Thoracic aorta (tissue), 2 donors: ENCODE data around the gene CLBA1. TPM values are rescaled to one million over a fixed set of nuclear protein-coding genes. Genes with fewer than 3 reads are reported as not detected.

Experiments used
- ATAC-seq: fragments of 150-250 bp; one replicate; pipeline ENCODE4 v1.8.0; 2017; ENCODE audit warnings: low read depth; ENCODE audit not compliant: insufficient number of reproducible peaks, low FRiP score
- DNase-seq: peaks from one replicate; pipeline ENCODE4 v3.0.0-alpha.2; 2020; ENCODE audit warnings: low spot score
- H3K27ac ChIP-seq, 2 donors: fragments of 200-600 bp; sonication (generic); 1 replicate in 1 of 2; 2 replicates in 1 of 2; pipeline ENCODE4 v1.5.1; 2016; ENCODE audit warnings: mild to moderate bottlenecking in 2 of 2, moderate library complexity in 2 of 2
- H3K27me3 ChIP-seq: fragments of 200-600 bp; sonication (generic); replicated peaks from 2 replicates; pipeline ENCODE4 v1.6.0; 2016; ENCODE audit warnings: mild to moderate bottlenecking; ENCODE audit not compliant: insufficient read depth
- H3K36me3 ChIP-seq: fragments of 200-600 bp; sonication (generic); one replicate; pipeline ENCODE4 v1.5.1; 2016
- H3K4me1 ChIP-seq, 2 donors: fragments of 200-600 bp; sonication (generic); 1 replicate in 1 of 2; 2 replicates in 1 of 2; pipeline versions ENCODE4 v1.5.1 to v1.6.0; 2016; ENCODE audit warnings: low read depth in 2 of 2, mild to moderate bottlenecking in 1 of 2; ENCODE audit not compliant: control insufficient read depth in 1 of 2
- H3K4me3 ChIP-seq: fragments of 200-600 bp; sonication (generic); 2 replicates; pipeline ENCODE4 v1.5.1; 2016; ENCODE audit warnings: mild to moderate bottlenecking
- H3K9me3 ChIP-seq: fragments of 200-600 bp; sonication (generic); 2 replicates; pipeline ENCODE4 v1.5.1; 2016
- CTCF ChIP-seq: fragments of 200-600 bp; sonication (generic); IDR thresholded peaks from one replicate; pipeline ENCODE4 v1.5.1; 2019; ENCODE audit warnings: antibody characterized with exemption
- total RNA-seq, 2 donors: library from RNA; depleted of rRNA; stranded (reverse); fragments of >200 nt; gene quantifications; one replicate each; pipeline versions ENCODE4 v1.1.0 to v1.2.3, GENCODE V29; 2016

CLBA1 gene
- total RNA-seq, 2 donors from 2014 or later = 3.1 to 4.6 TPM

- no peak for TF ChIP-seq CTCF
- no peaks in the 10 kb centered on the region for H3K36me3 ChIP-seq
- no peaks in the 10 kb centered on the region for H3K9me3 ChIP-seq
- no peaks in the 10 kb centered on the region for H3K27me3 ChIP-seq
- no peaks in the 10 kb centered on the region for H3K4me1 ChIP-seq
- ATAC-seq = no peak
- no peak for DNase-seq
- no peak overlapping the region for H3K4me3 ChIP-seq
- no peak overlapping the region for H3K27ac ChIP-seq
Observed at GRCh38 chr14:105039458-105040205, 54.0 kb downstream of the CLBA1 start.

- Histone ChIP-seq H3K4me1 (no peaks in the 10 kb centered on the region), H3K27ac (no peak overlapping the region), H3K27me3 (no peaks in the 10 kb centered on the region), H3K36me3 (no peaks in the 10 kb centered on the region), H3K4me3 (no peak overlapping the region), H3K9me3 (no peaks in the 10 kb centered on the region)
- no peak for DNase-seq
- no peak for TF ChIP-seq CTCF
- no peak for ATAC-seq
Observed at GRCh38 chr14:105041841-105042765, 56.5 kb downstream of the CLBA1 start.

DNA sequence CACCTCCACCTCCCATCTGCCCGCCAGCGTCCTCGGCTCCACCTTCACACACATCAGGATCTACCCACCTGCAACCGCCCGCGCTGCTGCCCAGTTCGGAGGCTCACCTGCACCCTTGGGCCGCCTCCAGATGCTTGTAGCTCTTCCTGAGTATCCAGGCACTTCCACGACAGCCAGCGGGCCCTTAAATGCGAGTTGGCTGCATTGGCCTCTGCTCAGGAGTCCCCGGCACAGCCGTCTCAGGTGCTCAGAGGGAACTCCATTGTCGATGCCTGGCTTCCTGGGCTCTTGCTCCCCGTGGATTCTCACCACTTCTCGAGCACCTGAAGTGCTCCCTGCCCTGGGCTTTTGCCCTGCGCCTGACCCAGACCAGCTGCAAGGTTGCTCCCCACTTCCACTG lies 57.2 kb downstream of the CLBA1 start:
- no peaks in the 10 kb centered on the region for H3K36me3 ChIP-seq
- ATAC-seq (no peak), DNase-seq (no peak)
- no peaks in the 10 kb centered on the region for H3K9me3 ChIP-seq
- TF ChIP-seq CTCF = no peak
- no peak overlapping the region for H3K4me3 ChIP-seq
- H3K4me1 ChIP-seq = no peaks in the 10 kb centered on the region
- no peaks in the 10 kb centered on the region for H3K27me3 ChIP-seq
- no peak overlapping the region for H3K27ac ChIP-seq

DNA sequence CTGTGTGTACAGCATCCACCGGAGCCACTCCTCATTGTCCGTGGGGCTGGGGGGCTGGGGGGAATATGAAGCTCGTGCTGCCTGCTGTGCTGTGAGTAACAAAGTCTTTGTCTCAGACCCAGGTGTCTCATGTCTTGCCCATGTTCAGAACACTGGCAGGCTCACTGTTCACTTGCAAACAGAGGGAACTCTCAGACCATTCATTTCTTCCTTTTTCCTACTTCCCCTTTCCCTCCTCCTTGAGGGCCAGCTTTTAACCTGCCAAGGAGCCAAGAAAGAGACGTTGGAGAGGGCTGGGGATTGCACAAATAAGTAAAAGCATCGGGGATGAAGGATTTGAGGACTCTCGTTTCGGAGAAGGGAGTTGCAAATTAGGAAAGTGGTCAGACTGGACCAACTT lies 58.1 kb downstream of the CLBA1 start:
- no peak for TF ChIP-seq CTCF
- DNase-seq = no peak
- no peaks in the 10 kb centered on the region for H3K36me3 ChIP-seq
- no peak overlapping the region for H3K4me3 ChIP-seq
- ATAC-seq = no peak
- H3K27ac ChIP-seq = no peak overlapping the region
- H3K9me3 ChIP-seq = no peaks in the 10 kb centered on the region
- no peaks in the 10 kb centered on the region for H3K27me3 ChIP-seq
- no peaks in the 10 kb centered on the region for H3K4me1 ChIP-seq

Other genes with a start within 250 kb of the CLBA1 start
- gene SIVA1, start 232.6 kb upstream of the CLBA1 start, total RNA-seq = 100 to 1,000 TPM; 218 to 320 TPM
- 100 to 1,000 TPM; 158 to 162 TPM for gene AKT1, start 190.0 kb upstream of the CLBA1 start, total RNA-seq
- 1 to 10 TPM; 3.2 to 4.4 TPM for gene ZBTB42, start 184.7 kb upstream of the CLBA1 start, total RNA-seq
- gene CEP170B, start 120.5 kb upstream of the CLBA1 start, total RNA-seq = 10 to 100 TPM; 35.2 to 38.2 TPM
- gene PLD4, start 60.9 kb upstream of the CLBA1 start, total RNA-seq = under 1 TPM in 1 of 2 donors, not detected in 1; 0.35 TPM
- 10 to 100 TPM; 22.6 to 47.8 TPM for gene AHNAK2, start 7.4 kb upstream of the CLBA1 start, total RNA-seq
- gene CDCA4, start 35.3 kb downstream of the CLBA1 start, total RNA-seq = 1 to 10 TPM; 1.6 to 6.5 TPM
- gene GPR132, start 79.6 kb downstream of the CLBA1 start, total RNA-seq = 10 to 100 TPM in 1 of 2 donors, 1 to 10 TPM in 1; 2.3 to 18.6 TPM
- gene JAG2, start 183.0 kb downstream of the CLBA1 start, total RNA-seq = 10 to 100 TPM in 1 of 2 donors, 1 to 10 TPM in 1; 8.8 to 12.0 TPM
- gene NUDT14, start 195.5 kb downstream of the CLBA1 start, total RNA-seq = 10 to 100 TPM in 1 of 2 donors, 1 to 10 TPM in 1; 4.1 to 23.6 TPM